ENCODE measurements around the gene CCDC54.
"Not testable (repeated sequence)": the region's sequence is repeated elsewhere in the genome, so short reads cannot be mapped to it uniquely, and the experiment has no call there.

The CCDC54 gene

GRCh38 chr3:107377151-107377550 lies at the start of gene CCDC54:
TSS of gene CCDC54 (plus strand) at chr3:107377439. CDS start at chr3:107377588, 149 bp downstream.
- DNase-seq (ENCODE audit: low read depth in 2 of 2): no peak

- DNase-seq (ENCODE audit: low read depth in 2 of 2): no peak
These were observed 49.2 kb upstream of the CCDC54 start for GRCh38 chr3:107328069-107328468.

- DNase-seq (ENCODE audit: low read depth in 2 of 2): no peak
These were observed 48.2 kb upstream of the CCDC54 start for GRCh38 chr3:107329088-107329487.

GRCh38 chr3:107339690-107340089 lies 37.5 kb upstream of the CCDC54 start:
- not testable (repeated sequence) for DNase-seq (ENCODE audit: low read depth in 2 of 2)

- no peak for DNase-seq (ENCODE audit: low read depth in 2 of 2)
These were observed 32.5 kb upstream of the CCDC54 start for GRCh38 chr3:107344722-107345121.

- DNase-seq (ENCODE audit: low read depth in 2 of 2): no peak
These were observed 31.3 kb upstream of the CCDC54 start for GRCh38 chr3:107345822-107346405.

- DNase-seq (ENCODE audit: low read depth in 2 of 2): no peak
These were observed 30.7 kb upstream of the CCDC54 start for GRCh38 chr3:107346564-107346963.

- DNase-seq (ENCODE audit: low read depth in 2 of 2): no peak
These were observed 29.5 kb upstream of the CCDC54 start for GRCh38 chr3:107347751-107348150.

GRCh38 chr3:107356706-107357105 lies 20.5 kb upstream of the CCDC54 start:
- DNase-seq (ENCODE audit: low read depth in 2 of 2): no peak

- no peak for DNase-seq (ENCODE audit: low read depth in 2 of 2)
These were observed 15.6 kb upstream of the CCDC54 start for GRCh38 chr3:107361633-107362032.

GRCh38 chr3:107365051-107365450 lies 12.2 kb upstream of the CCDC54 start:
- DNase-seq (ENCODE audit: low read depth in 2 of 2): no peak

GRCh38 chr3:107366766-107367165 lies 10.5 kb upstream of the CCDC54 start:
- DNase-seq (ENCODE audit: low read depth in 2 of 2): no peak

- DNase-seq (ENCODE audit: low read depth in 2 of 2): peak; percentile 57 to 61
These were observed 9.9 kb upstream of the CCDC54 start for GRCh38 chr3:107367353-107367752.

GRCh38 chr3:107368654-107369398 lies 8.4 kb upstream of the CCDC54 start:
- DNase-seq (ENCODE audit: low read depth in 2 of 2): no peak

- DNase-seq (ENCODE audit: low read depth in 2 of 2): peak in 1 of 2 experiments; percentile 6
These were observed 7.4 kb upstream of the CCDC54 start for GRCh38 chr3:107369791-107370190.

GRCh38 chr3:107370907-107371306 lies 6.3 kb upstream of the CCDC54 start:
- no peak for DNase-seq (ENCODE audit: low read depth in 2 of 2)

- DNase-seq (ENCODE audit: low read depth in 2 of 2): no peak
These were observed 4.7 kb upstream of the CCDC54 start for GRCh38 chr3:107372506-107372905.

GRCh38 chr3:107373896-107374295 lies 3.3 kb upstream of the CCDC54 start:
- no peak for DNase-seq (ENCODE audit: low read depth in 2 of 2)

- DNase-seq (ENCODE audit: low read depth in 2 of 2): no peak
These were observed 1.6 kb upstream of the CCDC54 start for GRCh38 chr3:107375682-107376081.

GRCh38 chr3:107382631-107383030 lies 5.4 kb downstream of the CCDC54 start:
- no peak for DNase-seq (ENCODE audit: low read depth in 2 of 2)

GRCh38 chr3:107384428-107384827 lies 7.2 kb downstream of the CCDC54 start:
- DNase-seq (ENCODE audit: low read depth in 2 of 2): no peak

GRCh38 chr3:107384907-107385306 lies 7.7 kb downstream of the CCDC54 start:
- DNase-seq (ENCODE audit: low read depth in 2 of 2): no peak

- no peak for DNase-seq (ENCODE audit: low read depth in 2 of 2)
These were observed 10.3 kb downstream of the CCDC54 start for GRCh38 chr3:107387555-107387954.

Data from fibroblast of skin of left biceps (primary cell).